Cardiac septum (tissue), 1 donor: ENCODE data around the gene RNASEH1. TPM values are rescaled to one million over a fixed set of nuclear protein-coding genes. Genes with fewer than 3 reads are reported as not detected.
"Not testable (repeated sequence)": the region's sequence is repeated elsewhere in the genome, so short reads cannot be mapped to it uniquely, and the experiment has no call there.

ENCODE experiments used
- DNase-seq: peaks from one replicate; pipeline ENCODE4 v3.0.0-alpha.2; 2020; ENCODE audit warnings: low spot score
- intact Hi-C: fragments of 100-400 bp; cut with DNase I; formaldehyde crosslinking; loops from one replicate; pipeline ENCODE4 v1.14.0; 2022
- total RNA-seq: library from RNA; stranded (reverse); fragmentation: NEBNext Ultra II Directional; extraction: Animal tissue kit (Norgen Biotek cat#: 25700); gene quantifications from one replicate; pipeline ENCODE4 v1.2.1, GENCODE V29; 2021
- donor health status: DM: no; HTN: no; CAD: no.

RNASEH1 gene
- total RNA-seq, 1 donor from 2014 or later, result 21.4 TPM

DNA sequence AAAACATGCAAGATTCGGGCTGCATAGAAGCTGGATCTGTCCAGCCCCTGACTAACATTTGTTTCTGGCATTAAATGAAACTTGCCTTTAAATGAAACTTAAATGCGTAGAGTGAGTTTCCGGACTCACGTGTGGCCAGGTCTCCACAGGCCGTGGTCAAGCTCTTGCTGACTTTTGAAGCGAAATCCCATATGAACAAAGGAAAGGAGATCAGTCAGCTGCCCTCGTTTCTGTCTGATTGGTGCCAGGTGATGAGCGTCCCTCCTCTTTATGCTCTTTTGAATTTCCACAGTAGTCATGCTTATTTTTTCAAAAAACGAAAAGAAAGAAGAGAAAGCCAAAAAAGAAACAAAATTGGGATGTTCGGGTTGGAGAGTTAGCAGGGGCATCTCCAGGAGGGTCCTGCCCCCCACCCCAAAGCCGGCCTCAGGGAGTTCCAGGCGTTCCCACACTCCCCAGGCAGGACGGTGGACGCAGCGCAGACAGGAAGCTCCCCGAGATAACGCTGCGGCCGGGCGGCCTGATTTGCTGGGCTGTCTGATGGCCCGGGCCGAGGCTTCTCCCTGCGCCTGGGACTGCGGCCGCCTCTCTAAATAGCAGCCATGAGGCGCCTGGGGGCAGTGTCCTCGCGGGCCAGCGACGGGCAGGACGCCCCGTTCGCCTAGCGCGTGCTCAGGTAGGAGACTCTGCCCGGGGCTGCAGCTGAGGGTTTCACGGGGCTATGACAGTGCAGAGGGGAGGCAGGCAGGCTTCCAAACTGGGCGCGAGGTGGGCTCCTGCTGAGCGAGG lies 36.6 kb upstream of the RNASEH1 start, which contains the start of gene COLEC11:
TSS of gene COLEC11 (plus strand) at position 620 of the 789 bp plus-strand sequence. CDS start 9,229 bp downstream, outside the sequence.
- intact Hi-C loops, result no loop called here
- no peak for DNase-seq

DNA sequence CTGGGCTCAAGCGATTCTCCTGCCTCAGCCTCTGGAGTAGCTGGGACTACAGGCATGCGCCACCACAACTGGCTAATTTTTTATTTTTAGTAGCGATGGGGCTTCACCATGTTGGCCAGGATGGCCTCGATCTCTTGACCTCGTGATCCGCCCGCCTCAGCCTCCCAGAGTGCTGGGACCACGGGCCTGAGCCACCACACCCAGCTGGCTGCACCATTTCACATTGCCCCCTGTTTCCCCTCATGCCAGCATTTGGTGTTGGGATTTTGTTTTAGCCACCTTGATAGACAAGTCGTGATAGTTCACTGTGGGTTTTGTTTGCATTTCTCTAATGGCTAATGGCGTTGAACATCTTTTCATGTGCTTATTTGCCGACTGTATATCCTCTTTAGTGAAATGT lies 31.0 kb upstream of the RNASEH1 start:
- DNase-seq, result no peak
- intact Hi-C loops, result no loop called here

DNA sequence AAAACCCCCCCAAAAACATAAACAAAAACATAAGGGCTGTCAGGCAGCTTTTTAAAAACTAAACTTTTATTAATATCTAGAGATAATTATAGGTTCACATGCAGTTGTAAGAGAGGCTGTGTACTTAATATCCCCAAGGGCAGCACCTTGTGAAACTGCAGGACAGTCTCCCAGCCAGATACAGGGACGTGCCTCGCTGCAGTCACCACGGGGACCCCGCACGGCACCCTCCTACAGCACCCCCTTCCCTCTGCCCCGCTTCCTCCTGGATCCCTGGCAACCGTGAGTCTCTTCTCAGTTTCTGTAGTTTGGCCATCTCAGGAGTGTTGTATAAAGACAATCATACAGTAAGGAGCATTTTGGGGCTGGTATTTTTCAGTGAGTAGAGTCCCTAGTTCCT lies 30.0 kb upstream of the RNASEH1 start:
- intact Hi-C loops, result no loop called here
- DNase-seq, result no peak

DNA sequence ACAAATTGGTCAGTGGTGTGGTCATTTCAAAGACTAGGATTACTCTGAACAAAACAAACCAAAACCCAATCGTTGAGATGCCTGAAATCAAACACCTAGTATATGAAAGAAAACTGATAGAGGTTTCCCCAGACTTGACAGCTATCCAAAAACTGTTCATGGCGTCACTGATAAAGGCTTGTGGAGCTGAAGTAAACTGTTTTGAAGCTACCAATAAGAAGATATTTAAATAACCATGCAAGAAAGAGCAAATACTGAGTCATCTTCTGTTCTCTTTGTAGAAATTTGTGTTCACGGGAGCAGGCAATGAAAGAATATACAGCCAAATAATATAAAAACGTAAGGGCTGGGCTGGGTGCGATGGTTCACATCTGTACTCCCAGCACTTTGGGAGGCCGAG lies 29.3 kb upstream of the RNASEH1 start:
- no peak for DNase-seq
- intact Hi-C loops, result no loop called here

DNA sequence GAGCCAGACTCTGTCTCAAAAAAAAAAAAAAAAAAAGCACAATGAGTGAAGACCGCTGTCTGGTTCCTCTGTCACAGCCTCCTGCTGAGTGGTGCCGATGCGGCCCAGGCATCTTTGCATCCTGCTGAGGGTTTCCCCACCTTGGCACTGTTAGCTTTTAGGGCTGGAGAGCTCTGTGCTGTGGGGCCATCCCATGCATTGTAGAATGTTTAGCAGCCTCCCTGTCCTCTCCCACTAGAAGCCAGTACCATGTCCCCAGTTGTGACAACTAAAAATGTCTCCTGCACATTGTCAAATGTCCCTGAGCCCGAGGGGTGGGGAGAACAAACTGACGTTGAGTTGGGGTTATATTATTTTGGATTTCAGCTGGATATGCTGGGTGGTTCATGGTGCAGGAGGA lies 28.9 kb upstream of the RNASEH1 start:
- DNase-seq, result no peak
- intact Hi-C loops, result no loop called here

DNA sequence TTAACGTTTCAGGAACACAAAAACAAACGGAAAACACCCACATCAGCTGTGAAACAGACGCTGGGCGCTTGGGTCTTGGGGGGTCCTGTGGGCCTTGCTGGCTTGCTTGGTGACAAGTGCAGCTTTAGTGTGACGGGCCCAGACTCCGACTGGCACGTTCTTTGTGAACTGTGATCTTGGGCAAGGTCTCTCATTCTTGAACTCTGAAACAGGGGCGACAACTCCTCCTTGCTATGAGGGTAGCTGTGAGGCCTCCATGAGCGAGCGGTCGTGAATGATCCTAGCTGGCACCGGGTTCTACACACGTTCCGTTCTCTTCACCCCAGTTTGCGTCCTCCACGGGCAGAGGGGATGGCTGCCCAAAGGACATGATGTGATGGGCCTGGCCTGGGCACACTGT lies 28.1 kb upstream of the RNASEH1 start:
- DNase-seq, result no peak

DNA sequence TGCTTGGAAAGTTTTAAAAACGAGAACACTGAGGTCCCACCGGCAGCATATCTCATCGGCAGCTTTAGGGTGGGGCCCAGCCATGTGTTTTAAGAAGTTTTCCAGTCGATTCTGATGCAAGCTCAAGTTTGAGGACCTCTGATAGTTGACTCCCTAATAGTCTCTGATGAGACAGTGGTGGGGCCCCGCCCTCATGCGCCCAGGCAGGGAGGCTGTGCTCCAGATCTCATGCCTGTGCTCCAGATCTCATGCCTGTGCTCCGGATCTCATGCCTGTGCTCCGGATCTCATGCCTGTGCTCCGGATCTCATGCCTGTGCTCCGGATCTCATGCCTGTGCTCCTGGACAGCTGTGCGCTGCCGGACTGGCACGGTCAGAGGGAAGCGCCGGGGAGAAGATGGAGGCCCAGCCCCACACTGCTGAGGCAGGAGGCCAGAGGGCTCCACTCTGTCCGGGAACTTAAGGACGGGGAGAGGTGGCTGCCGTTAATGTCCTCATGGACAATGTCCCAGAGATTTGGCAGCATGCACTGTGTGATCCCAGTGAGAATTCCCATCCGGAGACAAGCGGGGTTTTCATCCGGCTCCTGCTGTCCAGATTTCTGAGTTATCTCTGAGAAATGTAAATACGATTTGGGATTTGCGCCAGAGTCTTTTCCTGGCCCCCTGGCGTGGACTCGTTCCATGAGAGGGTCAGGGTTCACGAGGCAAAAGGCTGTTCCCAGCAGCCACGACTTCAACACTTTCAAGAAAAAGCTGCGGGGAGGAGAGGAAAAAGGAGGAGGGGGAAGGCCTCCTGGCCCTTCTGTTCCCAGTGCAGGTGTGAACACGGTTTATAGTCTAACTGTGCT lies 27.4 kb upstream of the RNASEH1 start:
- intact Hi-C loops, result loop anchor here (1.0 kb wide), 1 partner anchor 66 kb away; no protein-coding TSS in a partner anchor
- DNase-seq, result no peak

More for the DNA sequence above, 28.1 kb upstream of the RNASEH1 start:
- intact Hi-C loops, result no loop called here

DNA sequence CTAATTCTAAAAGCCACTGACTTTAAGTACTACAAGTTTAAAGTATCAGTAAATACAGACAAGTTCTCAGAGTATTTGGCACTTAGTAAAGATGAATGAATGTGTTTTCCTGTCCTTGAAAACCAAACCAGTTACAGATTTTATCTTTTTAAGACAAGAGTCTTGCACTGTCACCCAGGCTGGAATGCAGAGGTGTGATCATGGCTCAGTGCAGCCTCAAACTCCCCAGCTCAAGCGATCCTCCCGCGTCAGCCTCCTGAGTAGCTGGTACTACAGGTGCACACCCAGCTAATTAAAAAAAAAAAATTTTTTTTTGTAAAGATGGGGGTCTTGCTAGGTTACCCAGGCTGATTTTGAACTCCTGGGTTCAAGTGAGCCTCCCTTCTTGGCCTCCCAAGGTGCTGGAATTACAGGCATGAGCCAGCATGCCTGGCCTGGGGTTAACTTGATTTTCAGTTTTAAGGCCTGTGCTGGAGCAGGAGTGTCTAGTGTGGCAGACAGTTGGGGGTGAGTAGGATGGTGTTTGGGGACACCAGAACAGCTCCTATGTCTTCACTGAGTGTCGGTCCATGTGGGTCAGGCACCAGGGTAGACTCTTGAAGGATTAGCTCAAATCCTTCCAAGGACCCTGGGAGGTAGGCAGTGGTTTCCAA lies 26.6 kb upstream of the RNASEH1 start:
- intact Hi-C loops, result loop anchor here (1.0 kb wide), 1 partner anchor 67 kb away; no protein-coding TSS in a partner anchor
- no peak for DNase-seq

DNA sequence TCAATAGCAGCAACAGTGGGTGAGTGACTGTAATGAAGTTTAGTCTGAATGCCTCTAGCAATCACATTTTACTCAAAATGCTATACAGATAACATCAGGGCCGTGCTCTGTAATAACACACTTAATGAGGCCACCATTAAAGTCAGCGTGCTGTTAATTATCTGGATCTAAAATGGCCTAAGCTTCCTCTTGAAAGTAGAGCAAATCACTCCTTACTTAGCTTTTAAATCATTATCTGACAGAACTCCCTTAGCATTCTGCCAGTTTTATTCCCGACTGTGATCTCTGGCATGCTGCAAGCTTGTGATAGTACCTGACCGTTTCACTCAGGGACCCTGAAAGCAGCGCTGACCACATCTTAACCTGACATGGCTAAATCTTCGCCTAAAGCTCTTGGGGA lies 25.9 kb upstream of the RNASEH1 start:
- intact Hi-C loops, result no loop called here
- no peak for DNase-seq

DNA sequence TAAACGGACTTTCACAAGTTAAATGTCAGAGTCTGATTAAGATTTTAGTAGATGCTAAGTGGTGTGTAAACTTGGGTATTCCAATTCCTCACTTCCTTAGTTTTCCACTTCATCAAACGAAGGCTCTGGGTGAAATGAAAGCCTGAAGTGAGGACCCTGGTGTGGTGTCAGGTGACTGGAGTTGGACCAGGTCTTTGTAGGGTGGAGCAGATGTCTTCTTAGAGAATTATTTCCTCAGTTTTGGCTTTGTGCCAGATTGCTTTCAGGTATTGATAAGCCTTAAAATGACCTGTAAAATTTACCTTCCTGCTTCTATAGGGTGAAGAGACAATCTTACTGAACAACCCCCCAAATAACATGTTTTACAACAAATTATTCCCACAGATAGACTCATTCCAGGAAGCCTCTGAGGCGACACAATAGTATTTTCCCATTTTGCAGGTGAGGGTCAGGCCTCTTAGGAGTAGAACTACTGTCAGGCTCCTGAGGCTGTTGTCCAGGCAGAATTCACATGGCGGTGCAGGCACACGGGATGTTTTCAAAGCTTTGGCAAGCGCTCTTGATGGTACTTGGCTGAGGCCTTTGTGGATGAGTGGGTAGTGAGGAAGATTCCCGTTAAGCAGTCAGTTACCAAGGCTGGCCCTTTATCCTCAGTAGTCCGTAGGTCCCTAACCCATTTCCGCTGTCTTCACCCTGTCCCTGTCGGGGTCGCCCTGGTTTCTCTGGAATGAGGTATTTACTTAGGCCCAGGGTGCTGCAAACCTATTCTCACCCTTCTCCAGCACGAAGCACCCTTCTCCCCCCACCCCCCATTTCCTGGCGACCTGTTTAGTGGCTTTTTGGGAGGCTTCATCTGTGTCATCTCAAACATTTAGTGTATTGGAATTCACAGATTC lies 23.5 kb upstream of the RNASEH1 start:
- intact Hi-C loops, result no loop called here
- no peak for DNase-seq

DNA sequence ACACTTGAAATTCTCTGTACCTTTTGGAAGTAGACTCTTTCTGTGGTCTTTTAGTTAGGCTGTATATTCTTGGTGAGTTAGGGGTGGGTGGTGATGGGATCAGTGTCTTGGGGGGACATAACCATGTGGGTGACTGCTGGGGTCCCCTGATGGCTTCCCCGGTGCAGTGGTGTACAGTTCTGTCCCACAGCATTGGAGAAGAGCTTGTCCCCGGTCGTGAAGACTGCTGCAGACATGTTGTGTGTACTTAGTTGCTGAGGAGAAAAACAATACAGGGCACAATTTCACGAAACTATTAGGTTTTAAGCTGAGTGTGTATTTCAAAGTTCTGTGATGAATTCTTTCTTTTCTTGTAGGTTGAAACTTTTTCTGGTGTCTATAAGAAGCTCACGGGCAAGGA lies 22.3 kb upstream of the RNASEH1 start:
- DNase-seq, result no peak
- intact Hi-C loops, result no loop called here

DNA sequence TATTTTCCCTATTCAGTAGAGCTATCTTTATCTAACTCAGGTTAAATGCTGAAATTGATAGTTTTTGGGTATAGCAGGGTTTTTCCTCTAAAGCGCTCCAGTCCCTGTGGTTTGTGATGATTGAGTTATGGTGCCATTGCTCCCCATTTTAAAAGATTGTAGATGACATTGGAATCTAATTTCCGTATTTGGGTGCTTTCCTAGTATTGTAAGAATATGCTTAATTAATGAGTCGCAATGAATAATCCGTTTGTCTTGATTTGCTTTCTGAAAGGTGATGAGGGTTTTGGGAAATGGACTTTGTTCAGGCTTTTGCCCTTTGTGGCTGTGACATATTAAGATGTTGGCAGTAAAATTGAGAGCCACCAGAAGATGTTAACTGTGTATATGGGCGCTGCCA lies 20.9 kb upstream of the RNASEH1 start:
- DNase-seq, result no peak
- intact Hi-C loops, result loop anchor here (5.0 kb wide), 1 partner anchor 62 kb away; the partner anchor contains the start of gene ADI1

DNA sequence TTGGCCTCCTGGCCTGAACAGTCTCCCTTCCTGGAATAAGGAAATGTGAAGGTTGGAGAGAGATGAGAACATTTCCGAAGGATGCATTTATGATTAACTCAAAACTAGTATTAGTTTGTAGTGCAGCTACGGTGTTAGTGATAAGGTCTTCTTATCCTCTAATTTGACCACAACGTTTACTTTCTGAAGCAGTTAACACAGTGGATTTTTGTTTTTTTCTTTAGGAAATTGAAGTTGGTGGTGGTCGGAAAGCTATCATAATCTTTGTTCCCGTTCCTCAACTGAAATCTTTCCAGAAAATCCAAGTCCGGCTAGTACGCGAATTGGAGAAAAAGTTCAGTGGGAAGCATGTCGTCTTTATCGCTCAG lies 18.1 kb upstream of the RNASEH1 start:
- DNase-seq, result not testable (repeated sequence)
- intact Hi-C loops, result loop anchor here (5.0 kb wide), 1 partner anchor 59 kb away; the partner anchor contains the start of gene ADI1

DNA sequence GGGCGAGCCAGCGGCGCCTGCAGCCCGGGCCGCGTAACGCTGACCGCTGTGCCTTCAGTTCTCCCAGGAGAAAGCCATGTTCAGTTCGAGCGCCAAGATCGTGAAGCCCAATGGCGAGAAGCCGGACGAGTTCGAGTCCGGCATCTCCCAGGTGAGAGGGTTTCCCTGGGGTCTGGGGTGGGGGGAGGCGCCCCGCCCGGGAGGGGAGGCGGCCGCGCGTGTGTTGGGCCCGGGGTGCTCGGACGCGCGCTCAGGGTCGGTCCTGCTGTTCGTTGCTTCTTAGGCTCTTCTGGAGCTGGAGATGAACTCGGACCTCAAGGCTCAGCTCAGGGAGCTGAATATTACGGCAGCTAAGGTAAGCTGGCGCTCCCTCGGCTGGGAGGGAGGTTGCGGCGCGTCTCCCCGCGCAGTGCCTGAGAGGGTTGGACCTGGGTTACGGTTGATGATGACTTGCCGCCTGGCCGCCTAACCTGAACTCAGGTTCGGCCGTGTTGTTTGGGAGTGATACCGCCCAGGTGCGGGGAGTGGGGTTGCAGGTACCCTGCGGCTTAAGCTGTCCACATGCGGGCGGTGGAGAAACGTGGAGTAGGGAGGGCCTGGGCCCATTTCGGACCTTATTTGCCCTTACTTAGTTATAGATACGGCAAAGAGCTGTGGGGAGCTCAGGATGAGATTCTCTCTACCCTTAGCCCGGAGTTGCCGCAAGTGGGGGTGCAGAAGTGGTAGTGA lies 17.6 kb upstream of the RNASEH1 start:
- intact Hi-C loops, result loop anchor here (1.0 to 5.0 kb wide), 3 partner anchors 17 to 196 kb away; partner anchors contain the start of genes ADI1, RNASEH1 and TRAPPC12
- no peak for DNase-seq

DNA sequence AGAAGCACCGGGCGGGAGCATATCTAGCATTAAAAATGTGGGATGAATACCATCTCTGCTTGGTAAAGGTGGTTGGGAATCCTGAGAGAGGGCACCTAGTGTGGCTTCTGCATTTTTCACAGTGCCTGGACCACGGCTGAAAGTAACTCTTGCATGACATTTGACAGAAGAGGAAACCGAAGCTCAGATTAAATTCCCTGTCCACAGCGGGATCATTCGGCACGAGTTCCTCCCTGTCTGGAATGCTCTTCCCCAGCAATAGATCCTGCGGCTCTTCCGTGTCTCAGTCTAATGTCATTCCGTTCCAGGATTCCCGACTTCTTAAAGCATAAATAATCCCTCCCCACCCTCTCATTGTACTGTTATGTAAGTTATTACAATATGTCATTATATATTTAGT lies 16.0 kb upstream of the RNASEH1 start:
- intact Hi-C loops, result no loop called here
- no peak for DNase-seq

DNA sequence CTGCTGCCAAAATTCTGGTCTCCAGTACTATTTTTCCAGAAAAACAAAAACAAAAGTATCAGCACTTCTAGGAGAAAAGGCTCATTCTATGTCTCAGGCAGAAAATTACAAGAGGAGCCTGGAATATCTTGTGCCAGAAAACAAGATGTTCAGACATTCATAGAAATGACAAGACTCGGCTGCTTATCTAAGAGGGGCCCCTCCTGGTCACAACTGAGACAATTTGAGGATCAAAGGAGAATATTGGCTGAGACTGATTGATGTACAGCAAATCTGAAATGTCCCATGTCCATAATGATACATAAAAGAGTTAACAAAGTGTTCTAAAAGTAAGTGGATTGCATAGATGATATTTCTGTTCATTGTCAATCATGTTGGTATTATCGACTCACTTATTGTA lies 14.5 kb upstream of the RNASEH1 start:
- DNase-seq, result no peak
- intact Hi-C loops, result no loop called here

DNA sequence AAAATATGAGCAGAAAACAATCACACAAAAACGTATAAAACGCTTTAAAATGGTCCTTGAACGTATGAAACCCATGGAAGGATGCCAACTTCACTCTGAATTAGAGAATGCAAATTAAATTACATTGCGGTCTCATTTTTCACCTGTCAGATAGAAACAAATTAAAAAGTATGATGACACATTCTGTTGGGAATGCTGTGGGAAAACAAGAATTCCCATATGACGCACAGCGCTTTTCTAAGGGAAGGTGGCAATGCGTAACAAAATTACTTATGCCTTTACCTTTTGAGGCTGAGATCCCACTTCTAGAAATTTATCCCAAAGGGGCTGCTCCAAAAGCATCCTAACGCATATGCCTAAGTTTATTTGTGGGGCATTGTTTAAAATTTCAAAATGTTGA lies 13.2 kb upstream of the RNASEH1 start:
- no peak for DNase-seq
- intact Hi-C loops, result no loop called here

DNA sequence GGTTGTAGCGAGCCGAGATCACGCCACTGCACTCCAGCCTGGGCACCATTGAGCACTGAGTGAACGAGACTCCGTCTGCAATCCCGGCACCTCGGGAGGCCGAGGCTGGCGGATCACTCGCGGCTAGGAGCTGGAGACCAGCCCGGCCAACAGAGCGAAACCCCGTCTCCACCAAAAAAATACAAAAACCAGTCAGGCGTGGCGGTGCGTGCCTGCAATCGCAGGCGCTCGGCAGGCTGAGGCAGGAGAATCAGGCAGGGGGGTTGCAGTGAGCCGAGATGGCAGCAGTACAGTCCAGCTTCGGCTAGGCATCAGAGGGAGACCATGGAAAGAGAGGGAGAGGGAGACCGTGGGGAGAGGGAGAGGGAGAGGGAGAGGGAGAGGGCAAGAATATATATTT lies 11.5 kb upstream of the RNASEH1 start:
- DNase-seq, intact Hi-C loops: not testable (repeated sequence)
